Middle frontal gyrus (tissue), 1 donor: Measurements from ENCODE around the gene FBXW11.

Source experiments
- DNase-seq: peaks from one replicate; pipeline ENCODE4 v3.0.0-alpha.2; 2015; ENCODE audit warnings: low spot score; ENCODE audit errors: extremely low spot score

FBXW11 gene

DNA sequence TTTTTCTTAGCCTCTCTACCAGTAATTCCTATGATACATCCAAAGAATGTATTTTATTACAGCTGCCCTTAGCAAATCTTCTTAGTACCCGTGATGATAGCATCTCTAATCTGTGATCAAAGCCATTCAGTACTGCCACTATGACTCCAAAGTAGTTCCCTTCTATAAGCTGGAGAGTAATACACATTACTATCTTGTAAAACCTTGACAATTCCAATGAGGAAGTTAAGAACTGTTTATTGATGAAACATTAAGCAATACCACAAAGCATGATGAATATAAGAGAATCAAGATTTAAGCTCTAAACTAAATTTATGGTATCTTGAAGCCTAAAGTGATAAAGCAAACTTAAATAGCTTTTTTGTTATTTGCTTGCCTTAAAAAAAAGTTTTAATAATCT is 134.7 kb downstream of the FBXW11 start:
- DNase-seq, result no peak

DNA sequence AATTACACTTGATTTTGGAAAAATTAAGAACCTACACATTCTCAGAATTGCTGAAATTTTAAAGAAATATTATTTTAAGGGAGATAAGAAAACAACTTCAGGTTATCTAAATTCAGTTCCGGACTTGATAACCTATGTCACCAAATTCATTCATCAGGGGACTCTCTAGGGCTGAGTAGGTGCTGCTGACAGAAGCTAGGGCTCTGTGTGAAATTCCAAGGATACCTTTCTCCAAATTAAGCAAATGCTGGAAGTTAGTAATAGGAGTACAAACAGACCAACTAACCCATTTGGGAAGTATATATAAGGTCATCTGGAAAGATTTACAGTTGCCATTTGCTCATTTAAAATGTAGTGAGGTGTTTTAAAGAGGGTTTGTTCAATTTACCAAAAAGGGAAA is 136.5 kb downstream of the FBXW11 start:
- DNase-seq, result no peak

DNA sequence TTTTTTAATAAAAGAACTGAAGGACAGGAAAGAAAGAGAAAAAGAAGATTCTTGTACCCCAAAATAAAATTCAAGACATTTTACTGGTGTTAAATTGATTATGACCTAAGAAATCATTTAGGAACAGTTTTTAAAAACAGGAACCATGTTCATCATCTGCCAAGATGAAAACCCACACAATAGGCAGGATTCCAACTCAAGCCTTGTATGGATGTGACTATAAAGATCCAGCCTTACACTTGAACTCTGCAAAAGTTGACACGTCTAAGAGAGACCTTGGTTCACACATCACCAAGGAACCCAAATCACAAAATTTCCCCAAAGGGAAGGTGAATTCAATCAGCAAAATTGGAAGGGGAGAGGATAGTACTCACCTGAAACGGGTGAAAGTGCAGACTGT is 138.2 kb downstream of the FBXW11 start:
- DNase-seq, result no peak

DNA sequence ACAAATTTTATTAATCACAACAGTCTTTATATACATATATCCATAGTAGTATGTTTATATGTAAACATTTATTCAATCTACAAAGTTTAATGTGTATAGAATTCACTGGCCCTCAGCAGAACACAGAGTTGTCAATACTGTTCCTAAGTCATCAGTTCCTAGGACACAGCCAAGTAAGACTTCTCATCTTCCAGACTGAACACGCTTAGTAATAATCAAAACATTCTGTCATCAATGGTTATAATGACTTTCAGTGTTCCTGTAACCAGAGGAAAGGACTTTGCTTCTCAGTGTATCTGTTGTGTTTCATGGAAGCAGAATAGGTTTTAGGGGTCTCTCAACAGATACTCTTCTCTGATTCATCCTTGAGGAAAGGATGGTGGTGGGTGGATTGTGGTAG is 138.7 kb downstream of the FBXW11 start:
- DNase-seq, result no peak

DNA sequence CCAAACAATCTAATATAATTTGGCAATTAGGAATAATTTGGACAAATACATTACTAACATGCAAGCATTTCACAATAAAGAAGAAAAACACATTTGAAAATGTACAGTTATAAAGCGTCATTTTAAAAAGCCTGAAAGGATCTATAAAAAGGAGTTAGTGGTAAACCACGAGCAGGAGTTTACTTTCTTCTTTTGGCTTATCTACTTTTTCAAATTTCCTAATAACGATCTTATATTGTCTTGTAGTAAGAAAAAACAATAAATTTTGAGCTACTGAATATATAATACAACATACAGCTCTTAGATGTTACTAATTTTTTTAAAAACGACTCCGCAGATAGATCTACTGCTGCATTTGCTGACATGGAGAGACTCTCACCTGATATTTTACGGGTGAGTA is 141.0 kb downstream of the FBXW11 start:
- DNase-seq, result no peak

DNA sequence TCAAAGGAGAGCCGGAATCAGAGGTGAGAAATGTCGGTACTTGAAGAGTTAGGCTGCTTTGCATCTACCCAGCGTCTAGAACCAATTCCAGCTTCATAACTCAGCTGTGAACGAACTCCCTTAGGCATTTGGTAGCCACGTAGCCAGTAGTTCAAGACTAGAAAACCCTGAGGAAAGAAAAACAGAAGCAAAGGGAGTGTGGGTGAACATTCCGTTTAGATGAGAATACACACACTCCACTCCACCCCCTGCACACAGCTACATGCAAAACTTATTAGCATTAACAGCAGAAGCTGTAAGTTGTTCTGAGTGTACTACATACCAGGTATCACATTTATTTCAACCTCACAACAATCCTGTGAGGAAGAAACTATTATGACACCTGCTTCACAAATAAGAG is 142.5 kb downstream of the FBXW11 start:
- no peak for DNase-seq

DNA sequence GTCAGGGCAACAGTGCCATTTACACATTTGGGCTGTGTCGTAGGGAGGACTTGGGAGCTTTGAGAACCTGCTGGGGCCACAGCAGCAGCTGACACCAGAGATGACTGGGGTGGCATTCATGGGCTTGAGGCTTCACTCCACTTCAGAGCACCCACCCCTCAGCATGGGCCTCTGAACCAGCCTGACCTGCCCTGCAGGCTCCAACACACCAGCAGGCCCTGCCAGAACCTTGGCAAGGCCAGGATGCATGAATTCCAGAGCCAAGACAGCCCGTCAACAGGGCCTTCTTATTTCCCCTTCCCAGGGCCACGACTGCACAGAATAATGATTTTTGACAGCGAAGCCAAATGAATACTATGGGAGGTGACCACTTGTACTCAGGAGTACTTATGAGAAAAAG is 143.8 kb downstream of the FBXW11 start:
- DNase-seq, result no peak

DNA sequence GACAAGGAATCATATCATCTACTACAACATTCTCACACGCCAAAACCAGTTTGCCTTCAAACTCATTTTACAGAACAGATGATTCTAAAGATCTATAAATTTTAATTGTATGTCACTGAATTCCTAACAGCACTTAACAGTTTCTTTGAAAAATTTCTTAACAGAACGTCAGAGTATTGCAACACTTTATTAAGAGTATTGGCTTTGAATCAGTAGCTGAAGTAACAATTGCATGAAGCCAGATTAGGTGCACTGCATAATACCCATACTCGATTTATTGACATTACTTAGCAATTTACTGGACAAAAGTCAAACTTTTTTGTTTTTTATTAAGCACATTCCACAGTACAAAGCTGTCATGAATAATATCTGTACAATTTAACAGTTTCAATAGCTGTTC is 145.1 kb downstream of the FBXW11 start:
- no peak for DNase-seq

DNA sequence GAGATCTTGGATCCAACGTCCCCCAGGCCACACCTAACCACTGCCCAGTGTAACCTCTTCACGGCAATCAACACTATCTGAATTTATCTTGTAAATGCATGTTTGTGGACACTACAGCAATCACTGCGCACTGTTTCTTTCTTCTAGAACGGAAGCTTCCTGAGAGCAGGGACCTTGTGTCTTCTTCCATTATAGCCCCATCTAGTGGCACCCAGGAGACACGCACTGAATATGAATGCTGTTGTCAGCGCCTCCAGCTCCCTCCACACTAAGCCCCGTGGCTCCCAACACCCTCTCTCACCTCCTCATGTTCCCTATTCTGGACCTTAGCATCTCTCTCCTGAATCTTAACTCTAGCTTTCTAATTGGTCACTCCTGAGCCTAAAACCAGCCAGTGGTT is 148.1 kb downstream of the FBXW11 start:
- no peak for DNase-seq

DNA sequence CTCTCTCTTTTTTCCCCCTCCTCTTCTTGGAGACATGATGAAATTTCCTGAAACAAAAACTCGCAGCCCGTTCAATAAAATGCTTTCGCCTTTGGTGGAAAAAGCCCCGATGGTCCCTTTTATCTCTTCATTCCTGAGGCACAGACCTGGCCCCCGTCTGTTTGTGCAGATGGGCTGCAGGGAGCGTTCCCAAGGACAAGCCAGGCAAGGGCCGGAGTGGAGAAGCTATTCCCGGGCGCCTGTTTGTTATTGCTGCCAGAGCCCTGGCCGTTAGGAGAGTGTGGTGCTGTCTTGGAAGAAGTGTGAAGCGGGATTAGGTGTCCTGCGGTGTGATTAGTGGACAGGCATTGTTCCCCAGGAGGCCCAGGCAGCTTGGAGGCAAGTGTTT is 149.0 kb downstream of the FBXW11 start:
- no peak for DNase-seq

DNA sequence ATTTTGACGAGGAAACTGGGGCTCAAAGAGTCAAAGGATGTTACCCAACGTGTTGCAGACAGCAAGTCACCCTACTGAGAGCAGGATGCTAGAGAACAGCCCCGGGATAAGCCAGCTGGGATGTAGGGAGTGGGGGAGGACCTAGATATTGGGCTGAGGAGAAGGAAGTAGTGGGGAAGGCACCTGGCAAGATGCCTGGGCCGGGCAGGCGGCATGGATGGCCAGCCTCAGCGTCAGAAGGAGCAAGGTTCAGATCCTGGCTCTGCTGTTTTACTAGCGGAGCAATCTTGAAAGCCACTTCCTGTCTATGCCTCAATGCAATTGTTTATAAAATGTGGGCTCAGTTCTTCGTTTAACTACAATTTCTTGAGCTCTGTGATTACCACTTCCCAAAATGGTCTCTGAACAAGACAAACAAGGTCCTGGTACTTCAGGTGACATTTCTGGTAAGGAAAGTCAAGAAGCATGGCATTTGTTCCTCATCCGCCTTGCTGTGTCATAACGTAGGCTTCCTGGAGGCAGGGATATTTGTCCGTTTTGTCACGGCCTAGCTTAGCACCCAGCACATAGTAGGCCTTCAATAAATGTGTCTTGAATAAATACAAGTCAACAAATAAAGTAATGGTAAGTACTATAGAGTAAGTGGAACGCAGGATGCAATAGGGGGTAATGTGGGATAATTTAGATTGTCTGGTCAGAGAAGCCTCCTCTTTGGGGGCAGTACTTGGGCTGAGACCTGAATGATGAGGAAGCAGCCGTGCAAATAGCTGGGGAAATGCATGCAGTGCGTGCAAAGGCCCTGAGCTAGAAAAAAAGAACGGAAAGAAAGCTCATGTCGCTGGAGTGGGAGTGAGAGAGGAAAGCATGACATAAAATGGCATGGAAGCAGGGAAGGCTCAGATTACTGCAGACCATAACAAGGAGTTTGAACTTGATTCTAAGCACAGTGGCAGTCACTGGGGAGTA is 150.4 kb downstream of the FBXW11 start:
- no peak for DNase-seq

DNA sequence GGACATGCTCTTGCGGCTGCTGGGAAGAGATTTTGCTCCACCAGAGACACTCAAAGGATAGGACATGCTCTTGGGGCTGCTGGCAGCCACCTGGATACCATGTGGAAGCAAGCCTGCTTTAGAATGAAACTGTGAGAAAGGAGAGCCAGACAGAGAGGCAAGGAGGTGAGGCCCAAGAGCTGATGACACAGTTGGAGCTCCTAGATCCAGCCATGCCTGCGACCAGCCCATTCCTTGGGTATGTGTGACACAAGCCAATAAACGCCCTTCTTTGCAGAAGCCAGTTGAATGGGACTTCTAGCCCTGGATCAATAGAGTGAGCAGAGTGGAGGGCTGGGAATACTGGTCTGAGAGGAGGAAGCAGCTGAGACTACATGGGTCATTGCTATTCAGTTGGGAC is 151.2 kb downstream of the FBXW11 start:
- no peak for DNase-seq

DNA sequence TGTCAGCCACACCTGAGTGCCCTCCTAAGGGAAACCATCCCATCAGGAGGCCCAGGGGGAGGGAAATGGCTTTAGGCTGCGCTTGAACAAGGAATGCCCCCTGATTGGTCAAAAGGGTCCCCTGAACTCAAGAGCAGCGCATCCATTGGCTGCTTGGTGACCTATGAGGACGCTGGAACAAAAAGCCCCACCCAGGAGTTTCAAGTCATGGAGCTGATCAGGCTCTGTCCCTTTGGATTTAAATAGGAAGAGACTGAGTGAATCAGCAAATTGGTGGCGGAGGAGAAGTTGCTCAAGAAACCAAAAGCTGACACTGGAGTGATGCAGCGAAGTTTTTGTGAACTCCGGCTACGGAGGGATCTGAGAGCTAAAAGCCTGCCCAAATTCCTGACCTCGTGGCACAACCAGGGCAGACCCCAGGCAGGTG is 154.2 kb downstream of the FBXW11 start:
- DNase-seq, result no peak

DNA sequence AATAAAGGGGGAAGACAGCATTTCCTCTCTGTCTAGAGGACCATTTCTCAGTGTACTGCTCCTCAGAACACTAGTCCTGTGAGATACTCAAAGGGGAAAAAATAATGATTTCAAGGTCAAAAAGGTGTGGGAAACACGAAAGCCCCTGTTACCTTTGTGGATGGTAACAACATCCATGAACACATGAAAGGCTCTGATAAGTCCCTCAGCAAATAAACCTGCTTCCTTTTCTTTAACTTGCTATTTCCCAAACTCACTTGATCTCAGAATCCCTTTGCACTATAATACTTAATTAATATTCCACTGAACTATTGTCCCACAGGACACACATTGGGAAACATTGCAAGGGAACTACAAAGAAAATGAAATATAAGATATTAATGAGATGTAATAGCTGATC is 155.2 kb downstream of the FBXW11 start:
- no peak for DNase-seq

DNA sequence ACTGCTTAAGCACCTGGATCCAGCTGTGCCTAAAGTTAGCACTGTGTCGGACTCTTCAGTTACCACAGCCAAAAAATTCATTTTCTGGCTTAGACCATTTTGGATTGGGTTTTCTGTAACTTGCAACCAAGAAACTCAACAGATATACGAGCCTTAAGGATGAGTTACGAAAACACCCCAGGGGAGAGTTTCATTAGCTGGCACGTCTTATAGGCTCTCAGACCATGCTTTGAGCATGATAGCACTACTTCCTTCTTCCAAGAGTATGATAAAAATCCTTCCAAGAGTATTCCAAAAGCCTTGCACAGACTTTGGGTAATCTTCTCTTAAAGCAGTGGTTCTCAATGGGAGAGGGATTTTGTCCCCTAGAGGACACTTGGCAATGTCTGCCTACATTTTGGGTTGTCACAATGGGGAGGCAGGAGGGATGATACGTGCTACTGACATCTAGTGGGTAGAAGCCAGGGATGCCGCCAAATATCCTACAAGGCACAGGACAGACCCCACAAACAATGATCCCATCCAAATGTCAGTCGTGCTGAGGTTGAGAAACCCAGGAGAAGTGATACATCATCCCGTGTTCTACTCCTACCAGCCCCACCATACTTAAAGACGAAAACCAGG is 156.0 kb downstream of the FBXW11 start:
- DNase-seq, result no peak

DNA sequence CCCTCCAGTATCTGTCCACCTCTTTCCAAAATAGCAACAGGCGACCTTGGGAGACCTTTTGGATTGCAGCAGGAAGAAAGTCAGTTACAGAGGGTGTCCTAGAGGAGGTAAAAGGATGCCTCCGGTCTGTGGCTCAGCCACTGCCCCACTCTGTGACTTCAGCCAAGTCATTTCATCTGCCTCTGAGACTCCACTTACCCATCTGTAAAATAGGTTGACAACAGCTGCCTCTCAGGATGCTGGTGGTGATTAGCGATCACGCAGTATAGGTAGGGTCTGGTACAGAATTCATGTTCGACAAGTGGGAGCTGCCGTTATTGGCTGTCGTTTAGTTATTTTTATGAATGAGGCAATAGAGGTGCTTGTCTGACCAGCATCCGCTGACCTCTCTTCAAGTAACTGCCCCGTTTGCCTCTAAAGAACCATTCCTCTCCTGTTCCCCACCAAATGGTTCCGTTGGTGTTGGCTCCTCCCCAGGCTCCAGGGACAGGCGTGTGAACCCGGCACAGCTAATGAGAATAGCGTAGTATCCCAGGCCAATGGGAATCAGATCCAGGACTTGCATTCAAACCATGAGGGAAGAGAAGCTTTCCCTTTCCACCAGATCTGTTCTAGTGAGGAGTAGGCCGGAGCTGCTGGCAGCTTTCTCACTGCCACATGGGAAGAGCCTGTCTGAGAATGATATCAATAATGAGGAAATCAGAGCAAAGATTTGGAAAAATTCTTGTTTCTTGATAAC is 156.7 kb downstream of the FBXW11 start:
- DNase-seq, result no peak

DNA sequence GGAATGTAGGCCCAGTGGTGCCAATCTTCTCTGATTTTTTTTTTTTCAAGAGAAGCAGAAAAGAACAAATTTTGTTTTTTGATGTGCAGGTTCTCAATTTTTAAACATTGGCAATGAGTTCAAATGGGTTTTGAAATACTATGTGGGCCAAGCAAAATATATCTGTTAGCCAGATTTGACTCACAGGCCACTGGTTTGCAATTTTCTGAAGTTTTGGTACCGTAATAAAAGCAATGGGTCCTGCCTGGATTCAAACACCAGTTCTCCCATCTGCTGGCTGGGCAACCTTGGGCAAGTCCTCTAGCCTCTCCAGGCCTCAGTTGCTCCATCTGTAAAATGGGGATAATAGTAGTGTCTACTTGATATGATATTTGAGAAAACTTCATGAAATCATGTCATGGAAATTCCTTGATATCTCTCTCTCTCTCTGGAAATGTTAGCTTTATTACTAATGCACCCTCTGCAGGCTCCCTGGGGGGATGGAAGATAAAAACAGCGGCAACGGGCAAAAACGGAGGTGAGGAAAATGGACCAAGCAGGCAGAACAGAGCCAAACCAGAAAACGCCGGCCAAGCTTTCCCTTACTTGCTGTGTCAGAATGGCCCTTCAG is 157.4 kb downstream of the FBXW11 start:
- no peak for DNase-seq

DNA sequence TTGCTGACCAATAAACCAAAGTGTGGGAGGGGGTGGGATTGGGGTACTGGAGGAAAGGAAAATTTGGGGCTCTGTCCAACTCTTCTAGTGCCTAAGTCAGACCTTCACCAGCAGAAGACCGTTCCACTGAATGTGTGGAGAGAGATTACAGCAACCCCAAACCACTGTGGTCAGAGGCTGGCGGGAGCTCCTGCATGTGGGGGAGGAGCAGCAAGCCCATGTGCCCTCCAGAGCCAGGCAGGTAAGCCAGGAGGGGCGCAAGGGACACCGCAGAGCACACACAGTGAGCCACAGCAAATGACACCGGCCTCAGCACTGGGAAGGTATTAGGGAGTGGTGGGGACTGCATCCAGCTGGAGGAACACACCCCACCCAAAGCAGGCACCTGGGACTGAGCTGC is 158.0 kb downstream of the FBXW11 start:
- no peak for DNase-seq

DNA sequence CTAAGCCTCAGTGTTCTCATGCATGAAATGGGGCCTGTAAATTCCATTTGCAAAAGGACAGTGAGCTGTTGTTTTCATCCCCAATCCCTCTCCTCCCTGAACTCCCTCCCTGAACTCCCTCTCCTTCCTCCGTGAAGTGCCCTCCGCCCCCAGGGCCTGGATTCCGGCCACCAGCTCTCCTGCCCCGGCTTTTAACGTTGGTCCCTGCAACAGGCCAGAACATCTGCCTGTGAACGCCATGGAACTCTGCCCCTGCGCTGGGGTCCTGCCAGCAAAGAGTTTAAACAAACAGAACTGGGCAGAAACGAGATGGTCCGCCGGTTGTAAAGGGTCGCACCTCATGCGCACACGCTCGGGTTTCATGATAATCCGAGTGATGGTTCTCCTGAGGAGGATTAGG is 158.4 kb downstream of the FBXW11 start:
- DNase-seq, result no peak

DNA sequence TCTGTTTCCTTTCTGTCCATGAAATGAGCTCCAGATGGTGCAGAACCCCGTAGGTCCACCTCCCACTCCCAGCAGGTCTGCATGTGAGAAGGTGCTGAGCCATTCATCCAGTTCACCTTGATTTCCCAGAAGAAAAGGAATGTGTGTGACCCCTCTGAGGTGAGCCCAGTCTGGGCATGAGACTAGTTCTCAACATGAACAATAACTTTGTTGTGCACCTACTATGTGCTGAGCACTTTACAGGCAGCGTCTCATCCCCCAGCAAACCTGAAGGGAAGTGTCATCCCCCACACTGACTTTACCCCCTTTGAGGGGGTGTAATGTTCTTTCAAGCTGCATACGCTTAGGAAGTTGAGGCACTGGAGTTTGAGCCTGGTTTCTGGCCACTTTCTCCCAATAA is 159.4 kb downstream of the FBXW11 start:
- DNase-seq, result no peak

DNA sequence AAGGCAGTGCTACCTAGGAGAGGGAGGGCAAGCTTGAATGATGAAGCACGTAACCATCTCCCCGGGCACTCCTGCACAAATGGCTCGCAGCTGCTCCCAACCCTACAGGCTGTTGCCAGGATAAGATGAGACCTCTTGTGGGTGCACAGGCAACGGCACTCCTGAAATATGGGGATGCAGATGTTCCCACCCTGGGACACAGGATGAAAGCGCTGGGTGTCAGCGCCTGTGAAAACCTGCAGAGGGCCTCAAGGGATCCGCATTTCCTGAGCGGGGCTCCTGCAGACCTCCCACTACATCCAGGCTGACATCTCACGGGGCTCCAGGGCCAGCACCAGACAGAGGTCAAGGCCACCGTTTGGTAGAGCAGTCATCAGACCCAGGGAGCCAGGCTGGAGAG is 160.1 kb downstream of the FBXW11 start:
- no peak for DNase-seq

DNA sequence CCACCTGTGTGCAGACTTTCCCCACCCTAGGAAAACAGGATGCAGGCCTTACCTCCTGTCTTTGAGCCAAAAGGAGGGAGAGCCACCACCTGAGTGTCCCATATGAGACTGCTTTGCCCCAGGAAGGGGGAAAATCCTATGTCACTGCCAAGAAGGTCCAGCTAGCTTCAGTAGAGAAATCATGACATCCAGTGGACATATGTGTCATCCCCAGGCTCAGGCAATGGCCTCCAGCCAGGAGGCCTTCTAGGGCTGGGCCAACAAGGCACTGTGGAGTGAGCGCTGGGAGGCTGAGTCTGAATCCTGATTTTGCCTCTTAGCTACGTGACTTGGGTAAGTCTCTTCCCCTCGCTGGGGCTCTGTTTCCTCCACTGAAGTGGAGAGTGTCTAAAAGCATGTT is 160.6 kb downstream of the FBXW11 start:
- DNase-seq, result no peak
